ENCODE data around the gene CISH.

Gene CISH

DNA sequence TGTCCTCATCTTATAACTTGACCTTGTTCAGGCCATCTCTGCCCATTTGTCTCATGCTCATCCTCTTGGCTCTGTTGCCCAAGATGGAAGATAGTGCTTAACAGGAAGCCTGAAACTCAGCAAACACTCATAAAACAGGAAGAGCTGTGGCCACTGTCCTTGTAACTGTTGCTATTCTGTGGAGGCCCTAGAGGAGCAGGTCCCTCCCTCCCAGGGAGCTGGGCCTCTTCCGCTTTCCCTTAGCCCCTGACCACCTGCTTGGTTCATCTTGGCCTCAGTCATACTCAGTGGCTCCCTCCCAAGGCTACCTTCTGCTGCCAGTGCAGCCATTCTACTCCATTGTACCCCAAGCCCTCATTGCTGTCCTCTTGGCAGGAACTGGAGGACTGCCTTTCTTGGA is 8.8 kb upstream of the CISH start:
- ChIA-PET POLR2A (no interaction called here), CTCF (interaction anchor here (1.4 to 18.4 kb wide), 6 partner anchors 6 to 751 kb away, joined by 5 to 419 read pairs (median 221); partner anchors contain the start of genes CISH, HEMK1 and MAPKAPK3)
- TF ChIP-seq, protein P1, sequence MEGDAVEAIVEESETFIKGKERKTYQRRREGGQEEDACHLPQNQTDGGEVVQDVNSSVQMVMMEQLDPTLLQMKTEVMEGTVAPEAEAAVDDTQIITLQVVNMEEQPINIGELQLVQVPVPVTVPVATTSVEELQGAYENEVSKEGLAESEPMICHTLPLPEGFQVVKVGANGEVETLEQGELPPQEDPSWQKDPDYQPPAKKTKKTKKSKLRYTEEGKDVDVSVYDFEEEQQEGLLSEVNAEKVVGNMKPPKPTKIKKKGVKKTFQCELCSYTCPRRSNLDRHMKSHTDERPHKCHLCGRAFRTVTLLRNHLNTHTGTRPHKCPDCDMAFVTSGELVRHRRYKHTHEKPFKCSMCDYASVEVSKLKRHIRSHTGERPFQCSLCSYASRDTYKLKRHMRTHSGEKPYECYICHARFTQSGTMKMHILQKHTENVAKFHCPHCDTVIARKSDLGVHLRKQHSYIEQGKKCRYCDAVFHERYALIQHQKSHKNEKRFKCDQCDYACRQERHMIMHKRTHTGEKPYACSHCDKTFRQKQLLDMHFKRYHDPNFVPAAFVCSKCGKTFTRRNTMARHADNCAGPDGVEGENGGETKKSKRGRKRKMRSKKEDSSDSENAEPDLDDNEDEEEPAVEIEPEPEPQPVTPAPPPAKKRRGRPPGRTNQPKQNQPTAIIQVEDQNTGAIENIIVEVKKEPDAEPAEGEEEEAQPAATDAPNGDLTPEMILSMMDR (IDR thresholded peaks at IDR 0.05; ENCODE audit: control extremely low read depth, extremely low read depth, low read depth, missing control alignments), result no peak
- no peak for DNase-seq (ENCODE audit: extremely low spot score)

DNA sequence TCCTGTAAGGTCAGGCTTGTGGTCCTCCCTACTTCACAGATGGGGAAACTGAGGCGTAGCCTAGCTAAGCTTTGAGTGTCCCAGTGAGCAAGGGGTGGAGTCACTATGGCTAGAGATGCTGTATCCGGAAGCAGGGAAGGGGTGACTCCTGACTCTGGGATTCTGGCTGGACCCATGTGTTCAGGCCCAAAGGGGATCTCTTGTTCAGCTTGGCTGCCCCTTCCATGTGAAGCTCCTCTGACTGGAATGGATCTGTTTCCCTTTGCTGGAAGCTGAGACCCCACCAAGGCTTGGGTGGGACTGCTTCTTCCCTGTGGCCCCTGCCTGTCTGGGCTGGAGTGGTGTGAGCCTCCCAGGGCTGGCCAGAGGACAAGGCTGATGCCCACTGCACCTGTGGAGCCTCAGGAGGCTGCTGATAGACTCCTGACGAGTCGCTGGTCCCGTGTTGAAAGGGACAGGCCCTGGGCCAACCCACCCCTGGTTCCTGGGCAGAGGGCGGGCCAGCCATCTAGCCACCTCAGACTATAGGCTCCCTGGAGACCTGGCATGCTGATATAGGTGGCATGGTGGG is 6.4 kb upstream of the CISH start:
- no peak for DNase-seq (ENCODE audit: extremely low spot score)
- TF ChIP-seq, protein P1 (IDR thresholded peaks at IDR 0.05; ENCODE audit: control extremely low read depth, extremely low read depth, low read depth, missing control alignments), result no peak
- POLR2A ChIA-PET, result no interaction called here
- CTCF ChIA-PET, result interaction anchor here (1.5 to 17.5 kb wide), 7 partner anchors 10 to 772 kb away, joined by 3 to 419 read pairs (median 202); partner anchors contain the start of gene HEMK1

DNA sequence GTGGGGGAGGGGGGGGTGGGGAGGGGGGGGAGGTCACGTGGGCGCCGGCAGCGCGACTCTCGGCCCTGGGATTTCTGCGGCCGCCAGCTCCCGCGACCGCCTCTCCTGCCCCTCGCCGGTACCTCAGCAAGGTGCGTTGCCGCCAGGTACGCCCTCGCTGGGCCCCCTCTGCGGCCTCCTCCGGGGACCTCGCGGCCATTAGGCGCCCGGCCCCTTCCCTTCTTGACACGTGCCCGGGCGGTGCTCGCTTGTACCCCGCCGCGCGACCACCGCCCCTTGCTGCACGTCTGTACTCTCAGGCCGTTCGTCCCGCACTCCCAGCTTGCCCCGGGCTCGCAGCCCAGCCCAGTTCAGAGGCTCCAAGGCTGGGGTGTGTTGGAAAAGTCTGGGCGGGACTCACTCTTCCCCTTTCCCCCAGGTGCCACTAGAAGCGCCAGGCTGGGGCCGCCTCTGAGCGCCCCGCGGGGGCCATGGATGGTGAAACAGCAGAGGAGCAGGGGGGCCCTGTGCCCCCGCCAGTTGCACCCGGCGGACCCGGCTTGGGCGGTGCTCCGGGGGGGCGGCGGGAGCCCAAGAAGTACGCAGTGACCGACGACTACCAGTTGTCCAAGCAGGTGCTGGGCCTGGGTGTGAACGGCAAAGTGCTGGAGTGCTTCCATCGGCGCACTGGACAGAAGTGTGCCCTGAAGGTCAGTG is 5.7 kb upstream of the CISH start, which contains the start of gene MAPKAPK3:
Gene MAPKAPK3, plus strand, starts transcription at position 56 of the 696 bp plus-strand sequence. Its CDS starts 415 bp downstream, at position 471.
- ChIA-PET POLR2A (interaction anchor here (1.4 kb wide), 1 partner anchor 48 kb away, joined by 3 read pairs; the partner anchor contains the start of gene HEMK1), CTCF (interaction anchor here (0.9 to 17.5 kb wide), 15 partner anchors 11 to 1326 kb away, joined by 3 to 419 read pairs (median 14); partner anchors contain the start of genes HEMK1 and MANF)
- DNase-seq (ENCODE audit: extremely low spot score), result no peak
- TF ChIP-seq, protein P1 (IDR thresholded peaks at IDR 0.05; ENCODE audit: control extremely low read depth, extremely low read depth, low read depth, missing control alignments), result no peak

DNA sequence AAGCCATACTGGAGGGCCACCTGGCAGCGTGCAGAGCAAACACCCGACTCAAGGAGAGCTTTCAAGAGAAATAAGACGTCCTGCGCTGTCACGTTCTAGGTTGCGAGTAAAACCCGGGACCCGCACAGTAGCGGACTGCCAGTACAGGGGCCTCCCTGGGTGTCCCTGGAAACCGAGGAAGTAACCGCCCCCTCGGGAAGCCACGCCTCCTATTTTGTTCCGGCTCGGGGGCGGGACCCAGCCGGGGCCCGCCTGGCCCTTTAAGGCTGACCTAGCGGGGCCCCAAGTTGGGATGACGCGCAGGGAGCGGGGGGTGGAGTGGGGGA is 5.2 kb upstream of the CISH start:
- ChIA-PET POLR2A (interaction anchor here (1.4 kb wide), 1 partner anchor 48 kb away, joined by 3 read pairs; the partner anchor contains the start of gene HEMK1), CTCF (interaction anchor here (0.9 to 17.5 kb wide), 22 partner anchors 12 to 1327 kb away, joined by 3 to 419 read pairs (median 10); partner anchors contain the start of genes C3orf18, GNAI2, HEMK1 and MANF)
- DNase-seq (ENCODE audit: extremely low spot score), result peak; percentile 93
- TF ChIP-seq, protein P1 (IDR thresholded peaks at IDR 0.05; ENCODE audit: control extremely low read depth, extremely low read depth, low read depth, missing control alignments), result no peak

DNA sequence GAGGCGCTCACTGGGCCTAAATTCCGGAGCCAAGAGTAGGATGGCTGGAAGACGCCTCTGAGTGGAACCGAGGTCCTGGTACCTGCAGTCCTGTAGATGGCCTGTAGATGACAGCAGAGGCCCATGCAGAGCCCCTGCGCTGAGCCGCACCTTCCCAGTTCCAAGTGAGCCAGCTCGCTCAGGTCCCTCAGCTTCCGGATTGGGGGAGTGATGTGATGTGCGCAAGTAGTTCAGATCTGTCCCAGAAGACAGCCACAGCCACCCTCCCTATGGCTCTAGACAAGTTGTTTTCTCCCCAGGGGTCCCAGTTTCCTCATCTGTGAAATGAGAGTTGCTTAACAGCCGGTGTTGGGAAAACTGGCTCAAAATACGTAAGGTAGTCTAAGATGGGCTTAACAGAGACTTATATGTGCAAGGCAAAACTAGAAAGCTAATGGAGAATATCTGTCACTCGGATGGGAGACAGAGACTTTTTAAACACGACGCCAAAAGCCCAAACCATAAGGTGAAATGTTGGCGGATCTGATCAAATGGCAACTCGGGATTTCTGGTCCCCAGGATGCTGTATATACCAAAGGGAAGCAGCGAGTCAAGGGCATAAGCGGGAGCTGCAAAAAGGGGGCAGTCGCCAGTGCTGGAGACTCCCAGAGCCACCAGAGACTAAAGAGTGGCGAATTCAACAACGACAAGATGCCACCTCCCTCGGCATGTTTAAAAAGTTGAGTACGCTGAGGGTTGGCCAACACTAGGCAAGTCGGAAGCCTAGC is 4.6 kb upstream of the CISH start:
- POLR2A ChIA-PET, result interaction anchor here (1.4 kb wide), 1 partner anchor 47 kb away, joined by 3 read pairs; the partner anchor contains the start of gene HEMK1
- TF ChIP-seq, protein P1 (IDR thresholded peaks at IDR 0.05; ENCODE audit: control extremely low read depth, extremely low read depth, low read depth, missing control alignments), result peak; percentile 97
- DNase-seq (ENCODE audit: extremely low spot score), result peak; percentile 84
- CTCF ChIA-PET, result interaction anchor here (0.6 to 17.5 kb wide), 39 partner anchors 8 to 1327 kb away, joined by 3 to 419 read pairs (median 5); partner anchors contain the start of genes C3orf18, CYB561D2, DCAF1 and GNAI2

DNA sequence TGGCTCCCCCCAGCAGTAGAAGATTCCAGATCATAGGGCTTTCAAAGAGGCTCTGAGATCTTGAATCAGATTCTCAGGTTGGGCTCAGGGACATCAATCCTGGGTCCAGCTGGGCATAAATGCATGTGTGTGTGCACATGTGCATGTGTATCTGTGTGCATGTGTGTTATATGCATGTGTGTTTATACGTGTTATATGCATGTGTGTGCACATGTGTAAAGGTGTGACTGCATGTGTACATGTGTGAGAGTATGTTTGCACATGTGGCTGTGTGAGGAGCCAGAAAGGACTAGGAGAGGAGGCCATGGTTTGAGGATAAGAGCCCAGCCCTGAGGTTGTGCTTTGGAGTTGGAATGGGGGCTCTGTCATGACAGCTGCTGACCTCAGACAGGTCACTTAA is 3.6 kb upstream of the CISH start:
- POLR2A ChIA-PET, result no interaction called here
- CTCF ChIA-PET, result interaction anchor here (0.6 to 17.5 kb wide), 28 partner anchors 12 to 1067 kb away, joined by 3 to 419 read pairs (median 8); partner anchors contain the start of genes C3orf18, DCAF1, HEMK1 and MANF
- no peak for DNase-seq (ENCODE audit: extremely low spot score)
- TF ChIP-seq, protein P1 (IDR thresholded peaks at IDR 0.05; ENCODE audit: control extremely low read depth, extremely low read depth, low read depth, missing control alignments), result no peak

Measured in GM10248 (cell line).